HG02884 (cell line): ENCODE data around the gene LPAR1.

Experiments
- ATAC-seq: cut with Tn5 transposase; IDR thresholded peaks from one replicate; pipeline ENCODE4 v1.9.1; 2021; ENCODE audit warnings: mild to moderate bottlenecking, moderate library complexity; ENCODE audit not compliant: unreplicated experiment

Gene LPAR1

GRCh38 chr9:110922145-110922544 is 116.1 kb downstream of the LPAR1 start:
- no peak for ATAC-seq

- ATAC-seq = no peak
Measured at GRCh38 chr9:110921705-110922104, 116.6 kb downstream of the LPAR1 start.

- ATAC-seq = no peak
Measured at GRCh38 chr9:110919609-110920008, 118.7 kb downstream of the LPAR1 start.

- no peak for ATAC-seq
Measured at GRCh38 chr9:110919050-110919435, 119.2 kb downstream of the LPAR1 start.

DNA sequence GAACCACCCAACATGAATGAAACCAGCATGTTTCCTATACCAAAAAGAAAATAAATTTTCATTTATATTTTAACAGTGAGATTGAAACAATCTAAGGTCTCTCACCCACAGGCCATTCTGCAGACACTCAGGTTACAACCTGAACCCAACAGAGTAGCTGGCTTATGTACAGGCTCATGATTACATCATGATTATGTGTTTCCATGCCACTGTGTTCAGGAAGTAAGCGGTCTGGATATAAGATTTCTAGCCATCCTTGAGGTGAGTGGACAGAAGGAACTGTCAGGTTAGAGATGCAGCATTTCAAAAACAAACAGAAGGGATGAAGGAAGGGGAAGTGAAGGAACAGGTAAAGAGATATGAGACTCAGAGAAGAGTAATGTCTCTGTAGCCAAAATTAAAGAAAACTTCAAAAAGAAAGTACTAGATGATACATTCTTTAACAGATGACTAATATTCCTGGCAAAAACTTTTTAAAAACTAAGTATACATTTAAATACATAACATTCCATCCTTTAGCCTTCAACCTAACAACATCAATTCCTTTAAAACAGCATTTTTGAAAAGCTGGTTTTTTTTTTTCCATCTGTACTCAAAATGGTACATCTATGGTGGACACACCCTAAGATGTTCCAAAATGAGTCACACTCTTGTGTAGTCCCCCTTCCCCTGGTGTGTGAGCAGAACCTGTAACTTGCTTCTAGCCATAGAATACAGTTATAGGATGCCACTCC is 119.8 kb downstream of the LPAR1 start:
- no peak for ATAC-seq

DNA sequence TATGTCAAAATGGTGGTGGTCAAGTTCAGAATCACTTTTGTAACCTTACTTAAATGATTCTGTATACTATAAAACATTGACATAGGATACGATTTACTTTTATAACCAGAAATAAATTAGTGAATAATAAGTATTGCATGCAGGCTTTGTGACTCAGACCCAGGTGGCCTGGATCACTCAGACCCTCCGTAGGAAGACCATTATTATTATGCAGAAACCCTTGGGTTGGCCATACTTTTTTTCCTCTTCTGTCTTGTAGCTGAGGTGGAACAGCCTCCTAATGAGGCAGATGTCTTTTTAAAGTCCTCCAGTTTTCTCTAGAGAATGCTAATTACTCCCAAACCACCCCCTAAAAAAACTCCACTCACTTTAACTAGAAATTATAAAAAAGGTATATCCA is 121.9 kb downstream of the LPAR1 start:
- ATAC-seq = no peak

DNA sequence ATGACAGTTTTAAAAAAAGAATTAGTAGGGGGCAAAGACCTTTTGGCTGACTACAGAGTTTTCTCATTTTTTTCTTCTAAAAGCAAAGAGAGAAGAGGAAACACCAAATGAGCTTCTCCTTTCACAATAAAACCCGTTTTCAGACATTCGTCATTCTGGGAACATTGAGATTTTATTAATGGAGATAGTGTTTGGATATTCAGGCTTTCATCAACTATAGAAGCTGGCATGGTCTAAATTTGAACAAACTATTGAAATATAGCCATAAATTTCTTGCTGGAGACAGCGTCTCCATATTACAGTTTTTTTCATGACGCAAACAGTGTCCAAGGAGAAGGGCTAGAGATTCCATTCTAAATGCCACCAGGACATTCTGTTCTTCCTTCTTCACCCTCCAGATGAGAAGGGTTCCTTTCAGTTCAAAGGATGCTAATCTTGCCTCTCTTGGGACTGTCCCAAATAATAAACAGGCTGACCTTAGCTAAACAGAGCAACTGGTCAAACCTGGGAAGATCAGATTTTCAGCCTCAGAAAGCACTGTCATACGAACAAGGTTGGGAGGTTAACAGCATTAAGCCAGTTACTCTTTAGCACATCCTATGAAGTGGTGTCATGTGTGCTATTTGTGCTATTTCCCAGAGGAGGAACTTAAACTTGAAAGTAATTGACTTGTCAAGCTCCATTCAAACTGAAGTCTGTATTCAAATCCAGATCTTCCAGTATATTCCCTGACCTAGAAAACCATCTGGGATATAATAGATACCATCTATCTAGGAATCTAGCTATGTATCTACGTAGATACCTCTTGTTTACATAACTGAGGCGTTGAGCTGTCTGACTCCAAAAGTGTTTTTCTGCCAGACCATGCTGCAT is 125.6 kb downstream of the LPAR1 start:
- no peak for ATAC-seq

- no peak for ATAC-seq
Measured at GRCh38 chr9:110911659-110912418, 126.4 kb downstream of the LPAR1 start.

DNA sequence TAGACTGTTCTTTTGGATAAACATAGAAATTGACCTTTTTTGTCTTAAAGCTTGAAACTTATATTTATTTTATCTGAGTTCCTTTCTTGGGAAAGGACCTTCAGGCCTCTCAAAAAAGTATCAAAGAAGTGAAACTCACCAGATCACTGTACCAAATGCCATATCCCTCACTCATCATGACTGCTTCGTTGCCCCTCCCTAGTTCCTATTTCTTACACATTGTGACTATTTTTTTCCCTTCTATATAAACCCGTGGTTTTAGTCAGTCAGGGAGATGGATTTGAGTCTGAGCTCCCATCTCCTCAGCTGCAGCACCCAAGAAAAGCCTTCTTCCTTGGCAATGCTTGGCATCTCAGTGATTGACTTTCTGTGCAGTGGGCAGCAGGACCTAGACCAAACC is 129.4 kb downstream of the LPAR1 start:
- no peak for ATAC-seq

GRCh38 chr9:110900917-110901316 is 137.4 kb downstream of the LPAR1 start:
- ATAC-seq = no peak

- no peak for ATAC-seq
Measured at GRCh38 chr9:110900456-110900855, 137.8 kb downstream of the LPAR1 start.

DNA sequence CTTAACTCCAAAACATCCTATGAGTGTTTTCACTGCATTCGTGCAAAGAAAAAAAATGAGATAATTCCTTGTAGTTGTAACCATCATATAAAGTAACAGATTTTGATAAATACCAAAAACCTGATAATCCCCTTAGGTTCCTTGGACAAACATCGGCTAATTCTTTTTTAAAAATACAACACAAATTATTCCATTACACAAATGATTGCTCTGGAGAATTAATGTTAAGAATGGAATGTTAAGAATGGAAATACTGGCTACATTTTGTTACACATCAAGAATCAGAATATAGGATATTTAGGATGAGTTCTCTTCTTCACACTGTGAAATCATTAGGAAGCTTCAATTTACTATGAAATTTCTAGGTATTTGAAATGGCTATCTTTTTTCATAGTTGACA is 139.4 kb downstream of the LPAR1 start:
- ATAC-seq = no peak

DNA sequence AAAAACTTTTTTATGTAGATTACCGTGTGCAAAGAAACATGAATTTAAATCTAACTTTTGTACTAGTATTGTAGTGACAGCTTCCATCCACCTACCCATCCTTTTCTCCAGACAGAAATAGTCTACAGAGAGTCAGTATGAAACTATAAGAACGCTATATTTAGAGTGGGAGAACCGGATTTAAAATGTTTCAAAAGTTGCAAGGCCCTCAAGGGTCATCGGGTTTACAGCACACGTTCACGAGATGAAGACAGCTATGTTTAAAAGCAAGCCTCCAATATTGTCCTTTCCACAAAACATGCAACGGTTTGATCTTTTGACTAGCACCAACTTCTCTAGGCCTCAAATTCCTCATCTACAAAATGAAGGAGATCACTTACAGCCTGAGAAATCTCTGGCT is 139.9 kb downstream of the LPAR1 start:
- ATAC-seq = no peak

- ATAC-seq = no peak
Measured at GRCh38 chr9:110897943-110898342, 140.3 kb downstream of the LPAR1 start.

DNA sequence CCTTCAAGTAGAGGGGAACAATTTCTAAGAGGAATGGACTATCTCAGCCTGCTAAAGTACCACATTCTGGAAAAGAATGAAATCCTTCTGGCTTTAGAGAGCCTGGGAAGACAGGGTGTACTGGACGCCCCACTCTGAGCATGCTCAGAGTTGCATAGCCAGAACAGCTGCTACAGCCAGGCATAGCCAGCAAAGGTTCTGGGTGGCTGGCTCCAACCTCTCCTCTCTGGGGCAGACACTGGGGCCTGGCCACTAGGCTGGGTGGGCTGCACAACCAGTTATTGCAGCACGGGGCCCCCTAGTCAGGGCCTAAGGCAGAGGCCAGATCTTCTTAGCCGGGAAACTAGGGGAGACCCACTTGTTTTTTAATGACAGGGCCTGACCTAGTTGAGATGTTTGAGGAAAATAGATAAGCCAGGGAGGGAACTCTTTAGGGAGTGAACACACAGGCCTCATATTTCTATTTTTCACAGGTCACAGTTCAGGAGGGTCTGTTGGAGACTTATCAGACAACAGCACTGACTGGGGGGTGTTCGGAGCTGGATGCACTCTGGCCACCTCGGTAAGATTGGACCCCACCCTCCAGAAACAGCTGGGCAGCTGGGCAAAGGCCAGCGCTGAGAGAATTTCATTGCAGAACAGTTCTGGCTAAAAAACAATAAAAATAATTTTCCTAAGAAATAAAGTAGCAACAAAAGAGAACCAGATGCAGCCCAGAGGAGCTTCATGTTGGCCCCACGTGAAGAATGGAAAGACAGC is 142.9 kb downstream of the LPAR1 start:
- no peak for ATAC-seq

DNA sequence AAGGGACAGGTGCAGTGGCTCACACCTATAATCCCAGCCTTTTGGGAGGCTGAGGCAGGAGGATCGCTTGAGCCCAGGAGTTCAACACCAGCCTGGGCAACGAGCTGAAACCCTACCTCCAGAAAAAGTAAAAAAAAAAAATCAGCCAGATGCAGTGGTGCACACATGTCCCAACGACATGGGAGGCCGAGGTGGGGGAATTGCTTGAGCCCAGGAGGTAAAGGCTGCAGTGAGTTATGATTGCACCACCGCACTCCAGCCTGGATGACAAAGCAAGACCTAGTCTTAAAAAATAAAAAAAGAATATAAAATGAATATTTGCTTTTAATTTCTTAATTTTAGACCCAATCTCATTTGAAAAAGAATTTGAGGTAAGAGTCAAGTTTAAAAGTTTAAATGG is 143.5 kb downstream of the LPAR1 start:
- no peak for ATAC-seq

DNA sequence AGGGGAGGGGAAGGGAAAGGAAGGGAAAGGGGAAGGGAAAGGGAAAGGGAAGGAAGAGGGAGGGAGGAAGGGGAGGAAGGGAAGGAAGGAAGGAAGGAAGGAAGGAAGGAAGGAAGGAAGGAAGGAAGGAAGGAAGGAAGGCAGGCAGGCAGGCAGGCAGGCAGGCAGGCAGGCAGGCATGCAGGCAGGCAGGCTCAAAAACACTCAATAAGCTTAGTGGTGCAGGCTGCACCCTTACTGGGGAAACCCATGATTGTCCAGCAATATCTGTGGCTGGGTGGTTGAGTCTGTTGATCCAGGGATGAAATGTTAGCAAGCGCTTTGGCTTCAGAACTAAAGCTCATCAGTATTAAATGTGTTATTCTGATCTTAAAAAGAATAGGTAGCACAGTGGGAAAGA is 145.6 kb downstream of the LPAR1 start:
- no peak for ATAC-seq

DNA sequence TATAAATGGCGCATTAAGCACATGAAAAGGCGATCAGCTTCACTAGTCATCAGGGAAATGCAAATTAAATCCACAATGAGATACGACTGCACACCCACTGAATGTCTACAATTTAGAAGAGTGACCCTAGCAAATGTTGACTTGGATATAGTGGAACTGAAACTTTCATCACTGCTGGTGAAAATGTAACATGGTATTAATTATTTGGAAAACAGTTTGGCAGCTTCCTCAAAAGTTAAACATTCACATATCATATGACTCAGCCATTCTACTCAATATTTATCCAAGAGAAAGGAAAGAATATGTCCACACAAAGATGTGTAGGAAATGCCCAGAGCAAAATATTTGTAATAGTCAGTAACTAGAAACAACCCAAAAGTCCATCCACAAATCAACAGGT is 146.5 kb downstream of the LPAR1 start:
- no peak for ATAC-seq

DNA sequence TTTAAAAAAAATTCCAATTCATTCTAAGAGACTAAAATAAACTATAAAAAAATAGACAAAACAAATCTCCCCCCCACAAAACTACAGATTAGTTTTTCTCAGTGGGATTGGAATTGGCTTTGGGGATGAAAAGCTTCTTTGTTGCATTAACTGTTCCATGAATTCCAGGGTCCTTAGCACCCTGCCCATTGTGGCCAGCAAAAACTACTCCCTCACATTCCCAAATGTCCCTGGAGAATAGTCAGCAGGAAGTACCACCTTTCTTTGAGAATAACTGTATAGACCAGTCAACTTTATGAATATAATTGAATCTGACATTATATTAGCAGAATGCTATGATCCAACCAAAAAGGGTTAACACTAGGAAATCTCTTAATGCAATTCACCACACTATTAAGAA is 147.9 kb downstream of the LPAR1 start:
- ATAC-seq = no peak

DNA sequence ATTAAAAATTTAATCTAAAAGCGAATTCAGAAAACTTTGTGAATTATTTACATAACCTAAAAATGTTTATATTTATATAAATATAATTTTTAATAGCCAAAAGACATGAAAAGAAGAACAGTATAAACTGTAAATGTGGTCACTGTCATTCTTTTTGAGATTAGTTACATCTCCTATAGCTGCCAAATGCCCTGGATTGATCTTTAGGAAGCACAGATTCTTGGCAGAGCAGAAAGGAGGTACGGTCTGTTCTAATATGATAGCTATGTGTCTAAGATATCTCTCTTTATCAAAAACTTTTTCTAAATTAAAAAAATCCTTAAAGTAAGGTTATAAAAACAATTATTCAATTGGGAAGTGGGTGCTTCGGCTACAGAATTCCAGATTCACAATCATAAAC is 151.0 kb downstream of the LPAR1 start:
- ATAC-seq = no peak

DNA sequence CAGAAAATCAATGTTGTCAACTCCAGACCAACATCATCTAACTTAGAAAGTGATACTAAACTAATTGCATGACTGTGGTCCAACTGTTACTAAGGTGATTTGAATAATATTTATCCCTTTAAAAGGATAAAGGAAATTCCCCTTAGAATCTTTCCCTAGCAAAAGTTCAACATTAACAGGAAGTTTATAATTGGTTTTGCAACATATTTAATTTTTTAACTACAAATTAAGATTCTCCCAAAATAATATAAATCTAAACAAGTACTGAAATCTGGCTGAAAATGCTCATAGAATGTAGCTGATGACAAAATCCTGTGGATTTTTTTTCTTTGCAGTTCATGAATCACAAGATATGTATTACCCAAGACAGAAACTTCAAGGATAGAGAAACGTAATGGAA is 151.4 kb downstream of the LPAR1 start:
- ATAC-seq = no peak
